Subcutaneous adipose tissue (tissue), 4 donors: ENCODE results near the gene HPS5. TPM values are rescaled to one million over a fixed set of nuclear protein-coding genes. Genes with fewer than 3 reads are reported as not detected.

Source experiments
- total RNA-seq, 4 donors: library from RNA; depleted of rRNA; stranded (reverse); fragments of >200 nt; gene quantifications; one replicate each; pipeline ENCODE4 v1.1.0, GENCODE V29; 2016
- TF ChIP-seq, protein P1 (sequence below): fragments of 450-650 bp; IDR thresholded peaks from one replicate; pipeline ENCODE4 v1.5.1; 2016; ENCODE audit warnings: low read depth, mild to moderate bottlenecking, control low read depth, antibody characterized with exemption, moderate library complexity

The HPS5 gene
- total RNA-seq, 4 donors from 2014 or later = 17.1 to 35.1 (median 18.4) TPM

DNA sequence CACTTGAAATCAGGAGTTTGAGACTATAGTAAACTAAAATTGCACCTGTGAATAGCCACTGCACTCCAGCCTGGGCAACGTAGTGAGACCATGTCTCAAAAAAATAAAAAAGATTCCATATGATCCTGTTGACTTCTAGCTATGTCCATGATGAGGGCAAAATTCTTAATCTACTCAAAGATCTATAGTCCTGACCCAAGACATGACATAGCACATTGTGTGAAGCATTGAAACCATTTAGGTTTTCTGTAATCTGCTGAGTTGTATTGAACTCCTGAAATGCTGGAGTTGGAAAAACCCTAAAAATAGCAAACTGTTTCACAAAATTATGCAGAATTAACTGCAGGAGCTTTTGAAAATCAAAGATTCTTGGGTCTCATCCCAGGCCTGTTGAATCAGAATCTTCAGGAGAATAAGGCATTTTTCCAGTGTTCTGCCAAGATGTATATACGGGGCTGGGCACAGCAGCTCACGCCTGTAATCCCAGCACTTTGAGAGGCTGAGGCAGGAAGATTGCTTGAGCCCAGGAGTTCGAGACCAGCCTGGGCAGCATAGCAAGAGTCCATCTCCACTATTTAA, 42.6 kb upstream of the HPS5 start:
- TF ChIP-seq, protein P1, sequence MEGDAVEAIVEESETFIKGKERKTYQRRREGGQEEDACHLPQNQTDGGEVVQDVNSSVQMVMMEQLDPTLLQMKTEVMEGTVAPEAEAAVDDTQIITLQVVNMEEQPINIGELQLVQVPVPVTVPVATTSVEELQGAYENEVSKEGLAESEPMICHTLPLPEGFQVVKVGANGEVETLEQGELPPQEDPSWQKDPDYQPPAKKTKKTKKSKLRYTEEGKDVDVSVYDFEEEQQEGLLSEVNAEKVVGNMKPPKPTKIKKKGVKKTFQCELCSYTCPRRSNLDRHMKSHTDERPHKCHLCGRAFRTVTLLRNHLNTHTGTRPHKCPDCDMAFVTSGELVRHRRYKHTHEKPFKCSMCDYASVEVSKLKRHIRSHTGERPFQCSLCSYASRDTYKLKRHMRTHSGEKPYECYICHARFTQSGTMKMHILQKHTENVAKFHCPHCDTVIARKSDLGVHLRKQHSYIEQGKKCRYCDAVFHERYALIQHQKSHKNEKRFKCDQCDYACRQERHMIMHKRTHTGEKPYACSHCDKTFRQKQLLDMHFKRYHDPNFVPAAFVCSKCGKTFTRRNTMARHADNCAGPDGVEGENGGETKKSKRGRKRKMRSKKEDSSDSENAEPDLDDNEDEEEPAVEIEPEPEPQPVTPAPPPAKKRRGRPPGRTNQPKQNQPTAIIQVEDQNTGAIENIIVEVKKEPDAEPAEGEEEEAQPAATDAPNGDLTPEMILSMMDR = no peak

DNA sequence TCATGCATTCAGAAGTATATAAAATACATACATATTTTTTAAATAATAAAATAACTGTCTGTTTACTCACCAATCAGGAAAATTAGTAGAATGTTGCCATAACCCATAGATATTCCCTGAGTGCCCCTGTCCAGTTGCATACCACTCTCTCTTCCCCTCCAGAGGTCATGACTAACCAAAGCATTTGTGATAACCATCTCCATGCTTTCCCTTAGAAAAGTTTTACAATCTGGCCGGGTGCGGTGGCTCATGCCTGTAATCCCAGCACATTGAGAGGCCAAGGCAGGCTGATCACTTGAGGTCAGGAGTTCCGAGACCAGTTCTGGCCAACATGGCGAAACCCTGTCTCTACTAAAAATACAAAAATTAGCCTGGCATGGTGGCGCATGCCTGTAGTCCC, 39.2 kb upstream of the HPS5 start:
- TF ChIP-seq, protein P1 = no peak

DNA sequence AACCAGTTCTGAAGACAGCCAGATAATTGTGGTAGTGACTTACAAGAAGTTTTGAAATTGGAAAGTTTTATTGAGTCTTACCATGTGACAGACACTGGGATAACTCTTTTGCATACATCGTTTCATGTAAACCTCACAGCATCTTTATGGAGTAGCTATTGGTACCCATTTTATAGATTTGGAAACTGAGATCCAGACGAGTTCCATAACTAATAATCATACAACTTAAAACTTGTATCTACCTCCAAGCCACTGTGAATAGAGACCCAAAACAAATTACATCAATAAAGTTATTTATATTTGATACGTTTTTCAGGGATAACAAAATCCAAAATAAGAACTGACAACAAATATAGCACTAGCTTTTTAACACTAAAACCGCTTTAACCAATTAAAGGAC, 36.7 kb upstream of the HPS5 start:
- TF ChIP-seq, protein P1 = no peak

DNA sequence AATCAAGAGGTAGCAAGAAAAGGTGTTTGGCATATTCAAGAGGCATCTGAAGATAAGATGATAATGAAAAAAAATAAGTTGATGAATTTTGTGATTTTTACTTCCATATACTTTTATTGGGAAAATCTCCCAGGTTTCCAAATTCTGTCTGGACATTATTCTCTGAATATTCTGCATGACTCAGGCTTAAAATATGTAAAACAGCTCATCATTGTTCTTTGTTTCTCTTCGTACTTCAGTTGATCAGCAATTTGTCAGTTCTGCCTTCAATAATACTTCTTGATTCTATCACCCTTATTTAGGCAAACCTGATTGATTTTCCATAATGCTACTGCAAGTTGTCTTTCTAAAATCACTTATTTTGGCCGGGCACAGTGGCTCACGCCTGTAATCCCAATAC, 30.6 kb upstream of the HPS5 start:
- TF ChIP-seq, protein P1 = no peak

DNA sequence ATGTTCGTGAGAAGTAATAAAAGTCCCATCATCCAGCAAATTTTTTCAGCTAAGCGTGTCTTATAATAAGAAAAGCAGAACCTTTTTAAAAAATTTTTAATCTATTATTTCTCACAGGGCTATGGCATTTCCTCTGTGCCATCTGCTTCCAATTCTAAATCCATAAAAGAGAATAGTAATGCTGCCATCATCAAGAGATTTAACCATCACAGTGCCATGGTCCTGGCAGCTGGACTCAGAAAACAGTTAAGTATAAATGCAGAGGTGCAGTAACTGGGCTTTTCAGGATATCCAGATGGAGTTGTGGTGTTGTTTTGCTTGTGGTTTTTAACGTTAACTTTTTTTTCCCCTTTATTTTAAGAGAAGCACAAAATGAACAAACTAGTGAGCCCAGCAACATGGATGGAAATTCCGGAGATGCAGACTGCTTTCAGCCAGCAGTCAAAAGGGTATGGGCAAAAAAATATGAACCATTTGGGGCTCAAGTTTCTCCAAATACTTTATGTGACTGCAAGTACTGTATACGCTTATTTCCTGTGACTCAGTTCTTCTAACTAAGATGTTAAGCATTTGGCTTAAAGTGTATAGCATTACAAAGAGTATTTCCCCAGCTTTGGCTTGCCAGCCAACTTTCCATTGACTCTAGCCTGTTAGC, 25.7 kb upstream of the HPS5 start:
- TF ChIP-seq, protein P1 = no peak

DNA sequence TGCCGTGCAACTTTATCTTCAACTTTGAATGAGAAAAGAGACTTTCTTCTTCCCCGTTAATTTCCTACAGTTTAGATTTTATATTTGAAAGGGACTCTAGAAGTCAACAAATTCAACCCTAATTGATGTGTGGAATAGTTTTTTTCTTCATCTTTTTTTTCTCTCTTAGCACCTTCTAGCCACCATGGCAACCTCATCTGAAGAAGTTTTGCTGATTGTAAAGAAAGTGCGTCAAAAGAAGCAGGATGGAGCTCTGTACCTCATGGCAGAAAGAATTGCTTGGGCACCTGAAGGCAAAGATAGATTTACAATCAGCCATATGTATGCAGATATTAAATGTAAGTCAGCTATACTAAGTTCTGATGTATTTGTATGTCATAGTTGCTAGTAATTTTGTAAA, 11.0 kb upstream of the HPS5 start:
- TF ChIP-seq, protein P1 = no peak

DNA sequence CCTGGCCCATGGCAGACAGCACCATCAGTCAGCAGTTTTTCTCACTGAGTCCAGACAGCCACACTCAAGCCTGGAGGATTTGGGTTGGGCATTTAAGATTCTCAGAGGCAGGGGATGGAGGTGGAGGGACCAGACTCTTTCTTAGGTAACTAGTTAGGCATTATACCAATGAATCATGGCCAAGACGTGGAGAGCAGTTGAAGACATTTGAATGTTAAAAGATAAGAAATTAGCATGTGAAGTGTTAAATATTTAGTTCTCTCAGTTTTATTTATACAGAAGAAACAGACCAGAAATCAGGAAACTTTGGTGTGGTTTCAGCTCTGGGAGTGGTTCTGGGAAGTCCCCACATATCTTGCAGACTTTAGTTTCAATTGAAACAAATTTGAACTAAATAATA, 10.4 kb upstream of the HPS5 start:
- TF ChIP-seq, protein P1 = no peak
